Brain microvascular endothelial cell (primary cell): ENCODE data around the gene VPS13D.

Source experiments
- DNase-seq: peaks from one replicate; pipeline ENCODE4 v3.0.0-alpha.2; 2020
- H3K27ac ChIP-seq: fragments of 250-450 bp; sonication (Bioruptor Pico); 2 replicates; pipeline ENCODE4 v1.5.1; 2020; ENCODE audit warnings: mild to moderate bottlenecking, moderate library complexity
- H3K27me3 ChIP-seq: fragments of 250-450 bp; sonication (Bioruptor Pico); replicated peaks from 2 replicates; pipeline ENCODE4 v1.5.1; 2020; ENCODE audit warnings: mild to moderate bottlenecking
- H3K36me3 ChIP-seq: fragments of 250-450 bp; sonication (Bioruptor Pico); replicated peaks from 2 replicates; pipeline ENCODE4 v1.5.1; 2020; ENCODE audit warnings: mild to moderate bottlenecking
- H3K4me3 ChIP-seq: 2 replicates; pipeline ENCODE4 v1.5.1; 2011; ENCODE audit warnings: low read depth, mild to moderate bottlenecking, control low read depth, low read length, moderate library complexity
- in situ Hi-C: cut with HindIII; loops from 2 replicates; pipeline ENCODE4 v1.10.0; 2017; ENCODE audit warnings: low sequenced_read_pairs, low pct_ligation_motif_present
- TF ChIP-seq, protein P1 (sequence below): IDR thresholded peaks from 2 replicates; pipeline ENCODE4 v1.5.1; 2011; ENCODE audit warnings: low read depth, mild to moderate bottlenecking, moderate library complexity, low read length, control low read depth, inconsistent platforms; ENCODE audit errors: missing control alignments

VPS13D gene

DNA sequence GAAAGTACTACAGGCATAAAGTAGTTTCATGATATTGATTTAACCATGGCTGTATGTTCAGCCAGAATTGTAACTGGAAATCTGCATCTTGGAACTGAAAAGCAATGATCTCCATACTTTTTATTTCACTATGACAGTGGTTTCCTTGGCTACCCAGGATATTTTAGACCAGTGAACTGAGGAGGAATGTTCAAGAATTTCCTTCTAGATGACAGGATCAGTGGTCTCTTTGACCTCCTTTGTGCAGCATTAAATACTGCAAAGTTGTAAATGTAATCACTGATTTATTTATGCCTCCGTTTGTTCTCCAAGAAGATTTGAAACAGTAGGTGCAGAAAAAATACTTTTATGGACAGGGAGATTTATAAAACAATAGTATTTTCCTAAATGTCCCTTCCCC, 39.5 kb downstream of the VPS13D start:
- TF ChIP-seq, protein P1, sequence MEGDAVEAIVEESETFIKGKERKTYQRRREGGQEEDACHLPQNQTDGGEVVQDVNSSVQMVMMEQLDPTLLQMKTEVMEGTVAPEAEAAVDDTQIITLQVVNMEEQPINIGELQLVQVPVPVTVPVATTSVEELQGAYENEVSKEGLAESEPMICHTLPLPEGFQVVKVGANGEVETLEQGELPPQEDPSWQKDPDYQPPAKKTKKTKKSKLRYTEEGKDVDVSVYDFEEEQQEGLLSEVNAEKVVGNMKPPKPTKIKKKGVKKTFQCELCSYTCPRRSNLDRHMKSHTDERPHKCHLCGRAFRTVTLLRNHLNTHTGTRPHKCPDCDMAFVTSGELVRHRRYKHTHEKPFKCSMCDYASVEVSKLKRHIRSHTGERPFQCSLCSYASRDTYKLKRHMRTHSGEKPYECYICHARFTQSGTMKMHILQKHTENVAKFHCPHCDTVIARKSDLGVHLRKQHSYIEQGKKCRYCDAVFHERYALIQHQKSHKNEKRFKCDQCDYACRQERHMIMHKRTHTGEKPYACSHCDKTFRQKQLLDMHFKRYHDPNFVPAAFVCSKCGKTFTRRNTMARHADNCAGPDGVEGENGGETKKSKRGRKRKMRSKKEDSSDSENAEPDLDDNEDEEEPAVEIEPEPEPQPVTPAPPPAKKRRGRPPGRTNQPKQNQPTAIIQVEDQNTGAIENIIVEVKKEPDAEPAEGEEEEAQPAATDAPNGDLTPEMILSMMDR, result no peak
- in situ Hi-C loops, result no loop called here
- no peak for DNase-seq
- no peak overlapping the region for H3K27ac ChIP-seq
- H3K27me3 ChIP-seq, result no peaks in the 10 kb centered on the region
- no peak overlapping the region for H3K4me3 ChIP-seq
- peaks cover 51% of the 10 kb centered on the region for H3K36me3 ChIP-seq

DNA sequence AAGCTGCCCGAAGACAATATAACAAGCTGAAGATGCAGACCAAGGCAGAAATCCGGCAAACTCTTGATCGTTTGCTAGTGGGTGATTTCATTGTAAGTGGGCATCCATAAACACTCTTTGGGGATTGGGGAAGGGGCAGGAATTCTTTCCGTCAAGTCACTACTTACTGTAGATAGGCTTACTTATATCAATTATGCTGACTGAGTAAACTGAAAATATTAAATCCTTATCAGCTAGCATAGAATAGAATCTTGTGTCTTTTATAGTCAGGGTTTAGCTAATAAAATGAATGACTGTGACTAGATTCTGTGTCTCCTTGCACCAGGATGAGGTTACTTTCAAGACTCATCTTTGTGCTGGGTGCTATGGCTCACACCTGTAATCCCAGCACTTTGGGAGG, 41.2 kb downstream of the VPS13D start:
- H3K27ac ChIP-seq, result no peak overlapping the region
- H3K27me3 ChIP-seq, result no peaks in the 10 kb centered on the region
- in situ Hi-C loops, result no loop called here
- H3K4me3 ChIP-seq, result no peak overlapping the region
- peaks cover 54% of the 10 kb centered on the region for H3K36me3 ChIP-seq
- DNase-seq, result no peak
- TF ChIP-seq, protein P1, result no peak

DNA sequence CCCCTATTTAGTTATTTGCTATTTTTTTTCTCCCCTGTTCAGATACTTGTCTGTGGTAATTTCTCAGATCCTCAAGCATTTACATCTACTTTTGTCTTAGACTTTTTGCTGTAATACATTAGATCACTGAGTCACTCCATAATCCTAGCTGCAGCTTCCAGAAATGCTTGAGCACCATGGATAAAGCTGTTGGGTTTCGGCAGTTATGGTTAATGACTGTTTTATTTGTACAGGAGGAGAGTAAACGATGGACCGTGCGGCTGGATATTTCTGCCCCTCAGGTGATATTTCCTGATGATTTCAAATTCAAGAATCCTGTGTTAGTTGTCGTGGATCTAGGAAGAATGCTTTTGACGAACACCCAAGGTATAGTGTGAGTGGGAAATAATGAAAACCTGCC, 42.9 kb downstream of the VPS13D start:
- in situ Hi-C loops, result no loop called here
- no peak overlapping the region for H3K27ac ChIP-seq
- H3K27me3 ChIP-seq, result no peaks in the 10 kb centered on the region
- no peak overlapping the region for H3K4me3 ChIP-seq
- TF ChIP-seq, protein P1, result no peak
- H3K36me3 ChIP-seq, result peaks cover 64% of the 10 kb centered on the region
- no peak for DNase-seq

DNA sequence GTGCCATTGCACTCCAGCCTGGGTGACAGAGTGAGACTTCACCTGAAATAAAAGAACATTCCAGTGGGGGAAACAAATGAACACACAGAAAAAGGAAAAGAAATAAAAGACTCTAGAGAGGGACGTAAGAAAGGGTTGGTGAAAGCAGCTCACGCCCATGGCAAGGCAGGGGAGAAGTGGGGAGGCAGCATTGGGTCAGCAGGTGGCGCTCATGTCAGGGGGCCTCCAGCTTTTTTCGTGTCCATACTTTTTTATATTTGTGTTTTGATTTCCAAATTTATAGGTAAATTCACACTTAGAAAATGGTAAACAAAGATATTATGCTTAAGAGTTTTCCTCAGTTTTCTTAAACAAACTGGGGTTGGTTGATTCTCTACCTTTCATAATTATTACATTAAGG, 45.5 kb downstream of the VPS13D start:
- DNase-seq, result peak; percentile 12
- TF ChIP-seq, protein P1, result peak; percentile 91
- H3K27me3 ChIP-seq, result no peaks in the 10 kb centered on the region
- no peak overlapping the region for H3K27ac ChIP-seq
- in situ Hi-C loops, result loop anchor here (25.0 kb wide), 1 partner anchor 362 kb away; the partner anchor contains the start of gene AADACL4
- peaks cover 65% of the 10 kb centered on the region for H3K36me3 ChIP-seq
- no peak overlapping the region for H3K4me3 ChIP-seq

DNA sequence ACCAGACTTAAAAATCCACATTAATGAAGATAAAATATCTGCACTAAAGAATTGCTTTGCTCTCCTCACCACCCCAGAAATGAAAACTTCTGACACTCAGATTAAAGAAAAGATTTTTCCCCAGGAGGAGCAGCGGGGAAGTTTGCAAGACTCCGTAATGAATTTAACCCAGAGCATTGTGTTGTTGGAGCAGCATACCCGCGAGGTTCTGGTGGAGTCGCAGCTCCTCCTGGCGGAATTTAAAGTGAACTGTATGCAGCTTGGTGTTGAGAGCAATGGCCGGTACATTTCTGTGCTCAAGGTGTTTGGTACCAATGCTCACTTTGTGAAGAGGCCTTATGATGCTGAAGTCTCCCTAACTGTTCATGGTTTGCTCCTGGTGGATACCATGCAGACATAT, 46.4 kb downstream of the VPS13D start:
- H3K27me3 ChIP-seq, result no peaks in the 10 kb centered on the region

More for the DNA sequence above, 46.4 kb downstream of the VPS13D start:
- Histone ChIP-seq H3K36me3 (peaks cover 61% of the 10 kb centered on the region), H3K27ac (no peak overlapping the region), H3K4me3 (no peak overlapping the region)
- peak; percentile 34 for DNase-seq
- in situ Hi-C loops, result loop anchor here (25.0 kb wide), 1 partner anchor 361 kb away; the partner anchor contains the start of gene AADACL4
- TF ChIP-seq, protein P1, result peak; percentile 69
